Fibroblast of lung (primary cell): ENCODE measurements around the gene RASSF4. TPM values are rescaled to one million over a fixed set of nuclear protein-coding genes. Genes with fewer than 3 reads are reported as not detected.
A peak's percentile ranks its signal among the peaks of the same experiment; 100 is the strongest.

Experiments
- DNase-seq, 2 donors: peaks; one replicate each; pipeline versions ENCODE4 v3.0.0 to v3.0.0-alpha.2; 2010; ENCODE audit warnings: low read depth in 2 of 2
- H2AFZ ChIP-seq: 2 replicates; pipeline ENCODE4 v1.5.1; 2012; ENCODE audit warnings: low read length, control low read depth, inconsistent platforms
- H3K27ac ChIP-seq: 2 replicates; pipeline ENCODE4 v1.5.1; 2011; ENCODE audit warnings: low read length, control low read depth; ENCODE audit not compliant: insufficient read depth
- H3K27me3 ChIP-seq: 2 replicates; pipeline ENCODE4 v1.5.1; 2011; ENCODE audit warnings: mild to moderate bottlenecking, low read length; ENCODE audit not compliant: control insufficient read depth, insufficient read depth
- H3K36me3 ChIP-seq: 2 replicates; pipeline ENCODE4 v1.5.1; 2011; ENCODE audit warnings: low read length; ENCODE audit not compliant: control insufficient read depth, insufficient read depth
- H3K4me1 ChIP-seq: 2 replicates; pipeline ENCODE4 v1.5.1; 2011; ENCODE audit warnings: low read length; ENCODE audit not compliant: control insufficient read depth, insufficient read depth; ENCODE audit errors: extremely low read depth
- H3K4me2 ChIP-seq: 2 replicates; pipeline ENCODE4 v1.5.1; 2011; ENCODE audit warnings: low read length, control low read depth; ENCODE audit not compliant: insufficient read depth; ENCODE audit errors: extremely low read depth
- H3K4me3 ChIP-seq, 4 experiments: fragments of 200-600 bp in 1 of 4; sonication (generic) in 1 of 4; replicated peaks in 1 of 4; 2 replicates each; pipeline ENCODE4 v1.5.1; 2011 to 2016; ENCODE audit warnings: low read length in 4 of 4, low read depth in 3 of 4, mild to moderate bottlenecking in 3 of 4, control low read depth in 2 of 4, inconsistent platforms in 1 of 4, mixed read lengths in 1 of 4; ENCODE audit not compliant: insufficient read depth in 1 of 4; ENCODE audit errors: control extremely low read depth in 1 of 4
- H3K79me2 ChIP-seq: 2 replicates; pipeline ENCODE4 v1.5.1; 2012; ENCODE audit warnings: mild to moderate bottlenecking, low read length, inconsistent platforms; ENCODE audit not compliant: control insufficient read depth, insufficient read depth
- H3K9ac ChIP-seq: 2 replicates; pipeline ENCODE4 v1.5.1; 2011; ENCODE audit warnings: mild to moderate bottlenecking, low read length, control low read depth; ENCODE audit not compliant: insufficient read depth
- H3K9me3 ChIP-seq: 2 replicates; pipeline ENCODE4 v1.5.1; 2012; ENCODE audit warnings: low read depth, low read length; ENCODE audit not compliant: control insufficient read depth, insufficient read depth
- H4K20me1 ChIP-seq: 2 replicates; pipeline ENCODE4 v1.5.1; 2011; ENCODE audit warnings: low read length; ENCODE audit not compliant: control insufficient read depth, insufficient read depth; ENCODE audit errors: extremely low read depth
- EZH2 ChIP-seq: IDR thresholded peaks from 2 replicates; pipeline ENCODE4 v1.5.1; 2012; ENCODE audit warnings: low read length, control low read depth, mild to moderate bottlenecking; ENCODE audit errors: missing control alignments
- polyA plus RNA-seq, 2 donors: library from polyadenylated mRNA; depleted of rRNA in 1 of 2; stranded (reverse) in 1 of 2; unstranded in 1 of 2; fragments of >200 nt; gene quantifications; 2 replicates each; pipeline ENCODE4 v1.2.1, GENCODE V29; 2011 to 2012; ENCODE audit warnings: missing spikeins in 1 of 2
- total RNA-seq: library from RNA; depleted of rRNA; stranded (reverse); fragments of >200 nt; gene quantifications from 2 replicates; pipeline ENCODE4 v1.2.1, GENCODE V29; 2014
- TF ChIP-seq, protein P1 (sequence below), 2 donors: IDR thresholded peaks in 1 of 2; conservative IDR thresholded peaks in 1 of 2; 1 replicate in 1 of 2; 2 replicates in 1 of 2; pipeline ENCODE4 v1.5.1; 2011 to 2012; ENCODE audit warnings: low read length in 2 of 2, control low read depth in 1 of 2, inconsistent platforms in 1 of 2, low read depth in 1 of 2, mild to moderate bottlenecking in 1 of 2

RASSF4 gene
- total and polyA plus RNA-seq, 2 donors (not counting 1 experiment from before 2014, with no cell fraction given) = 6.4 to 11.4 TPM

- no peak overlapping the region for H3K27ac ChIP-seq
- TF ChIP-seq, protein P1, sequence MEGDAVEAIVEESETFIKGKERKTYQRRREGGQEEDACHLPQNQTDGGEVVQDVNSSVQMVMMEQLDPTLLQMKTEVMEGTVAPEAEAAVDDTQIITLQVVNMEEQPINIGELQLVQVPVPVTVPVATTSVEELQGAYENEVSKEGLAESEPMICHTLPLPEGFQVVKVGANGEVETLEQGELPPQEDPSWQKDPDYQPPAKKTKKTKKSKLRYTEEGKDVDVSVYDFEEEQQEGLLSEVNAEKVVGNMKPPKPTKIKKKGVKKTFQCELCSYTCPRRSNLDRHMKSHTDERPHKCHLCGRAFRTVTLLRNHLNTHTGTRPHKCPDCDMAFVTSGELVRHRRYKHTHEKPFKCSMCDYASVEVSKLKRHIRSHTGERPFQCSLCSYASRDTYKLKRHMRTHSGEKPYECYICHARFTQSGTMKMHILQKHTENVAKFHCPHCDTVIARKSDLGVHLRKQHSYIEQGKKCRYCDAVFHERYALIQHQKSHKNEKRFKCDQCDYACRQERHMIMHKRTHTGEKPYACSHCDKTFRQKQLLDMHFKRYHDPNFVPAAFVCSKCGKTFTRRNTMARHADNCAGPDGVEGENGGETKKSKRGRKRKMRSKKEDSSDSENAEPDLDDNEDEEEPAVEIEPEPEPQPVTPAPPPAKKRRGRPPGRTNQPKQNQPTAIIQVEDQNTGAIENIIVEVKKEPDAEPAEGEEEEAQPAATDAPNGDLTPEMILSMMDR (conservative IDR thresholded peaks at IDR 0.05 in 1 of 2, IDR thresholded peaks at IDR 0.05 in 1 of 2; ENCODE audit: low read depth in 1 of 2, low read length in 2 of 2) = no peak
- no peak for TF ChIP-seq EZH2
- no peak overlapping the region for H3K9ac ChIP-seq
- H3K9me3 ChIP-seq = no peaks in the 10 kb centered on the region
- no peaks in the 10 kb centered on the region for H3K4me1 ChIP-seq
- no peak overlapping the region for H3K4me2 ChIP-seq
- no peak overlapping the region for H2AFZ ChIP-seq
- DNase-seq = no peak
- no peaks in the 10 kb centered on the region for H3K79me2 ChIP-seq
- no peak overlapping the region for H3K4me3 ChIP-seq
- no peaks in the 10 kb centered on the region for H4K20me1 ChIP-seq
- peaks cover 2% of the 10 kb centered on the region for H3K27me3 ChIP-seq
- H3K36me3 ChIP-seq = no peaks in the 10 kb centered on the region
Observed at GRCh38 chr10:44929356-44930255, 30.0 kb upstream of the RASSF4 start.

- H3K4me3 ChIP-seq = no peak overlapping the region
- no peak overlapping the region for H3K9ac ChIP-seq
- H3K79me2 ChIP-seq = no peaks in the 10 kb centered on the region
- no peaks in the 10 kb centered on the region for H4K20me1 ChIP-seq
- H3K27ac ChIP-seq = no peak overlapping the region
- no peak for DNase-seq
- H3K4me1 ChIP-seq = no peaks in the 10 kb centered on the region
- H3K9me3 ChIP-seq = no peaks in the 10 kb centered on the region
- H3K4me2 ChIP-seq = no peak overlapping the region
- peak; percentile 51 for TF ChIP-seq EZH2
- TF ChIP-seq, protein P1 (conservative IDR thresholded peaks at IDR 0.05 in 1 of 2, IDR thresholded peaks at IDR 0.05 in 1 of 2; ENCODE audit: low read depth in 1 of 2, low read length in 2 of 2) = no peak
- H3K36me3 ChIP-seq = no peaks in the 10 kb centered on the region
- no peak overlapping the region for H2AFZ ChIP-seq
- no peaks in the 10 kb centered on the region for H3K27me3 ChIP-seq
Observed at GRCh38 chr10:44930904-44931620, 28.5 kb upstream of the RASSF4 start.
